ENCODE results near the gene SEC11A. TPM values are rescaled to one million over a fixed set of nuclear protein-coding genes. Genes with fewer than 3 reads are reported as not detected.

SEC11A gene
- total and polyA plus RNA-seq, 2 donors (not counting 1 experiment from before 2014, with no cell fraction given): 23.1 to 78.0 TPM

- H3K4me1 ChIP-seq (ENCODE audit: control insufficient read depth in 2 of 2, insufficient read depth in 2 of 2, low read length in 2 of 2): peaks cover 26 to 41% of the 10 kb centered on the region in 2 donors
- ATAC-seq (ENCODE audit: low read depth) (no peak), DNase-seq (no peak)
- H3K27ac Mint-ChIP-seq: peak overlapping the region; percentile 97
- peak overlapping the region; percentile 67 to 85 (median 72) for H3K4me3 ChIP-seq (ENCODE audit: control extremely low read depth in 1 of 5, extremely low read depth in 1 of 5, insufficient read depth in 1 of 5, low read depth in 2 of 5, low read length in 4 of 5)
- peaks cover 0 to 4% of the 10 kb centered on the region in 2 experiments for H3K36me3 ChIP-seq (replicated peaks in 1 of 2; ENCODE audit: control extremely low read depth in 1 of 2, control insufficient read depth in 1 of 2, extremely low read depth in 1 of 2, insufficient read depth in 2 of 2, low read length in 1 of 2)
- peaks cover 41% of the 10 kb centered on the region for H3K4me1 Mint-ChIP-seq
- H3K79me2 ChIP-seq (ENCODE audit: control insufficient read depth, insufficient read depth, low read length): peaks cover 26% of the 10 kb centered on the region
- TF ChIP-seq CTCF (IDR thresholded peaks at IDR 0.05): no peak
- no peaks in the 10 kb centered on the region for H4K20me1 ChIP-seq (ENCODE audit: control insufficient read depth, insufficient read depth, low read length, poor library complexity, severe bottlenecking)
- peak overlapping the region; percentile 79 to 84 for H3K27ac ChIP-seq (ENCODE audit: low read length in 2 of 2)
- WGBS (ENCODE audit: insufficient coverage): 59% methylated on average over 6 of the region's 7 CpGs
- no peaks in the 10 kb centered on the region for H3K9me3 Mint-ChIP-seq (ENCODE audit: insufficient read depth)
- peak overlapping the region; percentile 92 for H3K4me3 Mint-ChIP-seq
- no peaks in the 10 kb centered on the region for H3K9me3 ChIP-seq (ENCODE audit: control extremely low read depth in 1 of 3, control insufficient read depth in 2 of 3, insufficient read depth in 1 of 3, low read length in 2 of 3)
- POLR2A ChIA-PET: interaction anchor here (0.6 to 3.6 kb wide), 6 partner anchors 10 to 383 kb away, joined by 3 to 15 read pairs (median 5); partner anchors contain the start of genes SEC11A and WDR73
- CTCF ChIA-PET: interaction anchor here (0.6 to 3.1 kb wide), 9 partner anchors 13 to 116 kb away, joined by 3 to 21 read pairs (median 5); partner anchors contain the start of genes WDR73 and ZSCAN2
- no peaks in the 10 kb centered on the region for H3K27me3 ChIP-seq (replicated peaks in 1 of 4; ENCODE audit: control extremely low read depth in 1 of 4, control insufficient read depth in 3 of 4, insufficient read depth in 4 of 4, low read length in 3 of 4)
- H2AFZ ChIP-seq (ENCODE audit: insufficient read depth, low read depth, low read length, poor library complexity, severe bottlenecking): peak overlapping the region; percentile 94
- no peaks in the 10 kb centered on the region for H3K27me3 Mint-ChIP-seq
- H3K9ac ChIP-seq (ENCODE audit: low read length): peak overlapping the region; percentile 75
- peak overlapping the region; percentile 83 for H3K4me2 ChIP-seq (replicated peaks; ENCODE audit: low read depth, low read length, poor library complexity, severe bottlenecking)
- intact Hi-C loops (cut with micrococcal nuclease): loop anchor here (1.0 kb wide), 5 partner anchors 23 to 85 kb away; partner anchors contain the start of genes NMB, SEC11A and WDR73
Observed at GRCh38 chr15:84631706-84632272, 84.2 kb downstream of the SEC11A start.

DNA sequence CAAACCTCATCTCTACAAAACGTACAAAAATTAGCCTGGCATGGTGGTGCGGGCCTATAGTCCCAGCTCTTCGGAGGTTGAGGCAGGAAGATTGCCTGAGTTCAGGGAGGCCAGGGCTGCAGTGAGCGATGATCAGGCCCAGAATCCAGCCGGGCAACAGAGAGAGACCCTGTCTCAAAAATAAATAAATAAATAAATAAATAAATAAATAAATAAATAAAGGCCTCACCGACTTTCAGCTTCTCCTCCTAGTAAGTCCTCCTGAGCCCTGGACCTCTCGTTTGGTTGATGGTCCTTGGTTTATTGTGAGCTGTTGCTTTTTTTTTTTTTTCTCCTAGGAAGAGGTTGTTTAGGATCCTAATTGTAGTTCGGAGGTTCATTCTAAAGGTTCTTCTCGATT, 86.9 kb downstream of the SEC11A start:
- no peaks in the 10 kb centered on the region for H3K36me3 ChIP-seq (replicated peaks in 1 of 2; ENCODE audit: control extremely low read depth in 1 of 2, control insufficient read depth in 1 of 2, extremely low read depth in 1 of 2, insufficient read depth in 2 of 2, low read length in 1 of 2)
- Mint-ChIP-seq H3K27ac (no peak overlapping the region), H3K9me3 (ENCODE audit: insufficient read depth) (no peaks in the 10 kb centered on the region), H3K27me3 (no peaks in the 10 kb centered on the region), H3K4me3 (no peak overlapping the region), H3K4me1 (peaks cover 26% of the 10 kb centered on the region)
- no CpG with 5 or more reads among the region's 9 CpGs for WGBS (ENCODE audit: insufficient coverage)
- no peaks in the 10 kb centered on the region for H3K9me3 ChIP-seq (ENCODE audit: control extremely low read depth in 1 of 3, control insufficient read depth in 2 of 3, insufficient read depth in 1 of 3, low read length in 2 of 3)
- ChIA-PET POLR2A (interaction anchor here (0.6 kb wide), 2 partner anchors 58 to 88 kb away, joined by 3 to 6 read pairs; no protein-coding TSS in a partner anchor), CTCF (interaction anchor here (0.6 to 1.3 kb wide), 2 partner anchors 31 to 149 kb away, joined by 3 to 4 read pairs; no protein-coding TSS in a partner anchor)
- ATAC-seq (ENCODE audit: low read depth): no peak
- TF ChIP-seq CTCF (IDR thresholded peaks at IDR 0.05) (no peak), EZH2 (IDR thresholded peaks at IDR 0.05; ENCODE audit: borderline replicate concordance, insufficient read depth, low read depth, low read length, poor library complexity, severe bottlenecking) (no peak)
- peaks cover 20 to 27% of the 10 kb centered on the region in 2 donors for H3K4me1 ChIP-seq (ENCODE audit: control insufficient read depth in 2 of 2, insufficient read depth in 2 of 2, low read length in 2 of 2)
- H3K27ac ChIP-seq (ENCODE audit: low read length in 2 of 2): no peak overlapping the region
- H3K9ac ChIP-seq (ENCODE audit: low read length): no peak overlapping the region
- H3K79me2 ChIP-seq (ENCODE audit: control insufficient read depth, insufficient read depth, low read length): peaks cover 12% of the 10 kb centered on the region
- H3K4me2 ChIP-seq (replicated peaks; ENCODE audit: low read depth, low read length, poor library complexity, severe bottlenecking): no peak overlapping the region
- no peak overlapping the region for H3K4me3 ChIP-seq (ENCODE audit: control extremely low read depth in 1 of 5, extremely low read depth in 1 of 5, insufficient read depth in 1 of 5, low read depth in 2 of 5, low read length in 4 of 5)
- no peaks in the 10 kb centered on the region for H4K20me1 ChIP-seq (ENCODE audit: control insufficient read depth, insufficient read depth, low read length, poor library complexity, severe bottlenecking)
- no peak for DNase-seq
- no peaks in the 10 kb centered on the region for H3K27me3 ChIP-seq (replicated peaks in 1 of 4; ENCODE audit: control extremely low read depth in 1 of 4, control insufficient read depth in 3 of 4, insufficient read depth in 4 of 4, low read length in 3 of 4)
- intact Hi-C loops (cut with micrococcal nuclease): no loop called here
- H2AFZ ChIP-seq (ENCODE audit: insufficient read depth, low read depth, low read length, poor library complexity, severe bottlenecking): no peak overlapping the region
